Endothelial cell of umbilical vein (primary cell): ENCODE data around the gene CCDC73. TPM values are rescaled to one million over a fixed set of nuclear protein-coding genes. Genes with fewer than 3 reads are reported as not detected.

Experiments
- BruUV-seq: library from RNA; stranded (reverse); fragments of 400-500 nt; replicated peaks from 2 replicates; lab custom pipeline; 2021; lab: Mats Ljungman, UMichigan
- CTCF ChIA-PET: fragments of 300-600, 350-600 bp; sonication (Branson Sonifier 250); formaldehyde crosslinking; loops from one replicate; lab custom pipeline; 2021; ENCODE audit warnings: antibody characterized with exemption, inconsistent platforms; lab: Charles Lee
- POLR2A ChIA-PET: fragments of 300-600, 350-600 bp; sonication (Branson Sonifier 250); formaldehyde crosslinking; loops from one replicate; lab custom pipeline; 2021; ENCODE audit warnings: antibody characterized with exemption, inconsistent platforms; lab: Charles Lee
- DNase-seq: peaks from one replicate; pipeline ENCODE4 v3.0.0-alpha.2; 2011; ENCODE audit warnings: low read depth, low spot score
- FAIRE-seq: peaks from 2 replicates; lab custom pipeline; 2011; peaks lifted over from hg19 to GRCh38; lab: Jason Lieb, UNC
- H2AFZ ChIP-seq: 2 replicates; pipeline ENCODE4 v1.6.0; 2012; ENCODE audit warnings: low read depth, low read length, control low read depth, inconsistent platforms
- H3K27ac ChIP-seq: 2 replicates; pipeline ENCODE4 v1.5.1; 2011; ENCODE audit warnings: low read depth, mild to moderate bottlenecking, control low read depth, low read length, moderate library complexity; ENCODE audit not compliant: insufficient read depth
- H3K27me3 ChIP-seq, 2 experiments: 2 replicates each; pipeline versions ENCODE4 v1.6.0 to v1.6.1; 2011; ENCODE audit warnings: low read length in 2 of 2, mixed read lengths in 1 of 2; ENCODE audit not compliant: control insufficient read depth in 2 of 2, insufficient read depth in 2 of 2
- H3K36me3 ChIP-seq, 2 experiments: 2 replicates in 1 of 2; 3 replicates in 1 of 2; pipeline ENCODE4 v1.5.1; 2011; ENCODE audit warnings: low read length in 2 of 2, mild to moderate bottlenecking in 1 of 2, moderate library complexity in 1 of 2; ENCODE audit not compliant: control insufficient read depth in 2 of 2, insufficient read depth in 2 of 2; ENCODE audit errors: extremely low read depth in 1 of 2
- H3K4me1 ChIP-seq: 3 replicates; pipeline ENCODE4 v1.5.1; 2011; ENCODE audit warnings: mild to moderate bottlenecking, low read length; ENCODE audit not compliant: control insufficient read depth, insufficient read depth; ENCODE audit errors: extremely low read depth
- H3K4me2 ChIP-seq: 2 replicates; pipeline ENCODE4 v1.6.1; 2011; ENCODE audit warnings: low read length, control low read depth, mixed read lengths; ENCODE audit not compliant: insufficient read depth
- H3K4me3 ChIP-seq, 3 experiments: fragments of 200-600 bp in 1 of 3; sonication (generic), shearing (Covaris generic) in 1 of 3; replicated peaks in 1 of 3; 2 replicates each; pipeline ENCODE4 v1.5.1; 2011 to 2016; ENCODE audit warnings: control low read depth in 3 of 3, low read length in 3 of 3, mild to moderate bottlenecking in 2 of 3, inconsistent platforms in 1 of 3, low read depth in 1 of 3, moderate library complexity in 1 of 3; ENCODE audit not compliant: insufficient read depth in 1 of 3
- H3K79me2 ChIP-seq: 2 replicates; pipeline ENCODE4 v1.6.0; 2012; ENCODE audit warnings: low read length, inconsistent platforms; ENCODE audit not compliant: control insufficient read depth, insufficient read depth
- H3K9ac ChIP-seq: replicated peaks from 2 replicates; pipeline ENCODE3; 2011; ENCODE audit warnings: low read length, control low read depth; ENCODE audit not compliant: insufficient read depth; ENCODE audit errors: extremely low read depth
- H3K9me1 ChIP-seq: replicated peaks from 3 replicates; pipeline ENCODE4 v1.6.0; 2011; ENCODE audit warnings: mild to moderate bottlenecking, low read length; ENCODE audit not compliant: control insufficient read depth, insufficient read depth; ENCODE audit errors: extremely low read depth
- H3K9me3 ChIP-seq: replicated peaks from 2 replicates; pipeline ENCODE4 v1.5.1; 2012; ENCODE audit warnings: low read length, inconsistent platforms; ENCODE audit not compliant: control insufficient read depth, insufficient read depth
- H4K20me1 ChIP-seq: replicated peaks from 2 replicates; pipeline ENCODE3; 2011; ENCODE audit warnings: mild to moderate bottlenecking, low read length; ENCODE audit not compliant: control insufficient read depth, insufficient read depth; ENCODE audit errors: extremely low read depth
- CTCF ChIP-seq, 2 donors: IDR thresholded peaks; 1 replicate in 1 of 2; 2 replicates in 1 of 2; pipeline ENCODE4 v1.5.1; 2011; ENCODE audit warnings: low read length in 2 of 2, mild to moderate bottlenecking in 2 of 2, moderate library complexity in 2 of 2, control low read depth in 1 of 2, inconsistent platforms in 1 of 2, low read depth in 1 of 2; ENCODE audit not compliant: insufficient read depth in 1 of 2; ENCODE audit errors: extremely low read depth in 1 of 2
- EZH2 ChIP-seq: IDR thresholded peaks from 2 replicates; pipeline ENCODE4 v1.6.1; 2012; ENCODE audit warnings: borderline replicate concordance, low read depth, mild to moderate bottlenecking, moderate library complexity, low read length, inconsistent platforms; ENCODE audit not compliant: severe bottlenecking
- FOS ChIP-seq: IDR thresholded peaks from 2 replicates; pipeline ENCODE4 v1.6.1; 2011; ENCODE audit warnings: mild to moderate bottlenecking, low read length, moderate library complexity, borderline replicate concordance; ENCODE audit not compliant: insufficient read depth
- GATA2 ChIP-seq: IDR thresholded peaks from 2 replicates; pipeline ENCODE4 v1.7.0; 2011; ENCODE audit warnings: low read depth, mild to moderate bottlenecking, moderate library complexity, mixed read lengths, low read length; ENCODE audit not compliant: insufficient read length, insufficient read depth
- JUN ChIP-seq: IDR thresholded peaks from 2 replicates; pipeline ENCODE4 v1.6.1; 2011; ENCODE audit warnings: borderline replicate concordance, low read depth; ENCODE audit not compliant: insufficient read length, insufficient read depth
- MAX ChIP-seq: IDR thresholded peaks from 2 replicates; pipeline ENCODE4 v1.6.1; 2011; ENCODE audit not compliant: insufficient read depth, insufficient read length
- MYC ChIP-seq: IDR thresholded peaks from one replicate; pipeline ENCODE4 v1.6.1; 2011; ENCODE audit warnings: mild to moderate bottlenecking, low read depth, low read length
- POLR2A ChIP-seq: IDR thresholded peaks from 2 replicates; pipeline ENCODE4 v1.6.1; 2012; ENCODE audit warnings: low read depth, mild to moderate bottlenecking, control low read depth, low read length
- POLR2AphosphoS5 ChIP-seq: IDR thresholded peaks from 2 replicates; pipeline ENCODE4 v1.6.1; 2012; ENCODE audit warnings: low read depth, mild to moderate bottlenecking, control low read depth, low read length, moderate library complexity; ENCODE audit not compliant: insufficient read depth
- dilution Hi-C: fragments of 300-500 bp; cut with MboI; formaldehyde crosslinking; loops from one replicate; pipeline ENCODE4 v1.15.0; 2019; ENCODE audit warnings: low sequenced_read_pairs; ENCODE audit not compliant: extremely low pct_ligation_motif_present
- intact Hi-C: fragments of 100-400 bp; cut with micrococcal nuclease; formaldehyde crosslinking; loops from one replicate; pipeline ENCODE4 v1.10.0; 2022
- polyA plus RNA-seq, 4 experiments: library from polyadenylated mRNA; depleted of rRNA in 3 of 4; stranded (reverse) in 3 of 4; unstranded in 1 of 4; fragments of >200 nt; gene quantifications; 2 replicates each; pipeline versions ENCODE4 v1.2.1 to v1.2.3, GENCODE V29; 2011 to 2012; ENCODE audit warnings: missing spikeins in 1 of 4
- total RNA-seq: library from RNA; stranded (reverse); gene quantifications from 2 replicates; pipeline ENCODE4 v1.2.3, GENCODE V29; 2021

CCDC73 gene
- total and polyA plus RNA-seq, 2 donors (not counting 3 experiments of a cell fraction or from before 2014, with no cell fraction given): not detected

- ChIA-PET CTCF (no interaction called here), POLR2A (no interaction called here)
- DNase-seq (no peak), FAIRE-seq (no peak)
- no peak overlapping the region for H3K27ac ChIP-seq
- intact Hi-C loops (no loop called here), dilution Hi-C loops (no loop called here)
- H3K9ac ChIP-seq: no peak overlapping the region
- no peaks in the 10 kb centered on the region for H3K27me3 ChIP-seq
- no TSS peak for BruUV-seq
- H3K9me3 ChIP-seq: no peaks in the 10 kb centered on the region
- no peaks in the 10 kb centered on the region for H3K79me2 ChIP-seq
- no peaks in the 10 kb centered on the region for H3K36me3 ChIP-seq
- TF ChIP-seq MAX (no peak), POLR2A (no peak), GATA2 (no peak), JUN (no peak), POLR2AphosphoS5 (no peak), FOS (no peak), EZH2 (no peak), CTCF (IDR thresholded peaks at IDR 0.05; ENCODE audit: extremely low read depth in 1 of 2, insufficient read depth in 1 of 2, low read depth in 1 of 2, low read length in 2 of 2) (no peak), MYC (no peak)
- no peak overlapping the region for H3K4me2 ChIP-seq
- H4K20me1 ChIP-seq: no peaks in the 10 kb centered on the region
- no peaks in the 10 kb centered on the region for H3K9me1 ChIP-seq
- H3K4me3 ChIP-seq: no peak overlapping the region
- no peaks in the 10 kb centered on the region for H3K4me1 ChIP-seq
- no peak overlapping the region for H2AFZ ChIP-seq
These were observed 239.4 kb downstream of the CCDC73 start for GRCh38 chr11:32555091-32555490.

Other genes with a start within 250 kb of the CCDC73 start
- gene EIF3M, start 210.8 kb downstream of the CCDC73 start, total RNA-seq: 240 and 243 TPM in 2 replicates
- gene EIF3M, start 210.8 kb downstream of the CCDC73 start, polyA plus RNA-seq: 135 and 229 TPM in 2 replicates
- 0.09 TPM in 1 of 2 replicates, not detected in the other for gene PRRG4, start 35.3 kb upstream of the CCDC73 start, total RNA-seq
- gene PRRG4, start 35.3 kb upstream of the CCDC73 start, polyA plus RNA-seq: not detected in 2 replicates
- gene QSER1, start 98.1 kb upstream of the CCDC73 start, total RNA-seq: 31.1 and 36.6 TPM in 2 replicates
- gene QSER1, start 98.1 kb upstream of the CCDC73 start, polyA plus RNA-seq: 4.1 and 5.5 TPM in 2 replicates
- 0.18 TPM in 1 of 2 replicates, not detected in the other for gene DEPDC7, start 221.2 kb upstream of the CCDC73 start, total RNA-seq
- gene DEPDC7, start 221.2 kb upstream of the CCDC73 start, polyA plus RNA-seq: 0.05 and 0.08 TPM in 2 replicates
- gene TCP11L1, start 244.9 kb upstream of the CCDC73 start, total RNA-seq: 18.1 and 20.0 TPM in 2 replicates
- gene TCP11L1, start 244.9 kb upstream of the CCDC73 start, polyA plus RNA-seq: 11.0 and 12.1 TPM in 2 replicates